ENCODE measurements around the gene NSMCE3.

NSMCE3 gene

GRCh38 chr15:29220852-29221251 is 48.8 kb downstream of the NSMCE3 start:
- DNase-seq (ENCODE audit: low spot score), result no peak

GRCh38 chr15:29216955-29217354 is 52.7 kb downstream of the NSMCE3 start:
- no peak for DNase-seq (ENCODE audit: low spot score)
